Stimulated activated CD4-positive, alpha-beta T cell treated with anti-CD3 and anti-CD28 coated beads, Interleukin-1b, Interleukin-23, amount 100 ng/mL, for 24 hours (primary cell): ENCODE data around the gene SPAST.
"Not testable (repeated sequence)": the region's sequence is repeated elsewhere in the genome, so short reads cannot be mapped to it uniquely, and the experiment has no call there.

Experiments used
- DNase-seq, 4 experiments: peaks; one replicate each; pipeline ENCODE4 v3.0.0-alpha.2; 2020; ENCODE audit warnings: low read depth in 4 of 4, low spot score in 1 of 4

Gene SPAST

DNA sequence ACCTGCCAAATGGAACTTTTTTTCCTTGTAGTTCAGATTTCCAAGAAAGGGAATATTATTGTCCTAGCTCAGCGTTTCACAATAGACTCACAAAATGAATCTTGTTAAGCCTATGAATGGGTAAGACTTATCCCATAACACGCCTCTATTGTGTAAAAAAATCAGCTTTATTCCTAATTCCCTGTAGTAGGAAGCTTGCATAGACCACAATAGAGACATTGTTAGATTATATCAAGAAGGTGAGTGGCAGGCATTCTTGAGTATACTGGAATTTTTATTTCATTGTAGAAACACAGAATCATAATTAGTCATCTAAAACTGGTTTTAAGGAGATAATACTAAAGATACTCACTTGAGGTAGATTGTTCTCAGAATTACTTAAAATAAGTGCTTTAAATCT lies 55.8 kb downstream of the SPAST start:
- no peak for DNase-seq

DNA sequence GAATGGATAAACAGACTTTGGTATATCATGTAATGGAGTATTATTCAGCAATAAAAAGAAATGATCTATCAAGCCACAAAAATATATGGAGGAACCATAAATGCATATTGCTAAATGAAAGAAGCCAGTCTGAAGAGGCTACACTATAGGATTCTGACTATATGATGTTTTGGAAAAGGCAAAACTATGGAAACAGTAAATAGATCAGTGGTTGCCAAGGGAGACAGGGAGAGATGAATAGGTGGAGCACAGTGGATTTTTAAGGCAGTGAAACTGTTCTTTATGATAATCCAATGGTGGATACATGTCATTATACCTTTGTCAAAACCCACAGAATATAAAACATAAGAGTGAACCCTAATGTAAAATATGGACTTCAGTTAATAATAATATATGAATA lies 61.3 kb downstream of the SPAST start:
- DNase-seq = no peak

DNA sequence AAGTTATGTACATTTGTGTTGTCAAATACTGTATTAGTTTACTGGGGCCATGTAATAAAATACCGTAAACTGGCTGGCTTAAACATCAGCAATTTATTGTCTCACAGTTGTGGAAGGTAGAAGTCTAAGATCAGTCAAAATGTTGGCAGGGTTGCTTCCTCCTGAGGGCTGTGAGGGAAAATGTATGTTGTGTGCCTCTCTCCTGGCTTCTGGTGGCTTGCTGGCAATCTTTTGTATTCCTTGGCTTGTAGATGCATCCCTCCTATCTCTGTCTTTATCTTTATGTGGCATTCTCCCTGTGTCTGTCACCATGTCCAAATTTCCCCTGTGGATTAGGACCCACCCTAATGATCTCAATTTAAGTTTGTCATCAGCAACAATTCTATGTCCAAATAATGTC lies 65.3 kb downstream of the SPAST start:
- no peak for DNase-seq

DNA sequence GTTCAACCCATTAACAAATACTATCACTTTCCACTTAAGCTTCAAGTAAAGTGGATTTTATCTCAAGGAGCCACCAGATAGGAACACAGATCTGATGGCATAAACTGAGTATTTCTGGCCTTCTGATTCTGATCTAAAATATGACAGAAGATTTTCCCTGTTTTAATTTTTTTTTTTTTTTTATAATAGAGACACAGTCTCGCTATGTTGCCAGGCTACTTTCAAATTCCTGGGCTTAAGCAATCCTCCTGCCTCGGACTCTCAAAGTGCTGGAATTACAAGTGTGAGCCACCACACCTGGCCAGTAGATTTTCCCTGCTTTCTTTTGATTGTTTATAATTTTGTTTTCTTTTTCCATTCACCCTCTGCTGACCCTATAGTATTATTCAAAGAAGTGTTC lies 65.7 kb downstream of the SPAST start:
- no peak for DNase-seq

DNA sequence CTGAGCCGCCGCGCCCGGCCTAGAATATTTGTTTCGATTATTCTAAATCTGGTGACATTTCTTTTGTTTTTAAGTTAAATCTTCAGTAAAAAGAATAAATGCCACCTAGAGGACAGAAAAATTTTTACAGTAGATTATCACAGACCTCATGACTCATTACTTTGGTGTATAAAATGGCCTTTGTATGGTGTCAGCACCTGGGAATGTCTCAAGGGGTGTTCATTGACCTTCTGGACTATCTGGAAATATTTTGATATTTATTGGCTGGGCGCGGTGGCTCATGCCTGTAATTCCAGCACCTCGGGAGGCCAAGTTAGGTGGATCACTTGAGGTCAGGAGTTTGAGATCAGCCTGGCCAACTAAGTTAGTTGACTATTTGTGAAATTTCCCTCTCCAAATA lies 72.1 kb downstream of the SPAST start:
- DNase-seq = no peak

DNA sequence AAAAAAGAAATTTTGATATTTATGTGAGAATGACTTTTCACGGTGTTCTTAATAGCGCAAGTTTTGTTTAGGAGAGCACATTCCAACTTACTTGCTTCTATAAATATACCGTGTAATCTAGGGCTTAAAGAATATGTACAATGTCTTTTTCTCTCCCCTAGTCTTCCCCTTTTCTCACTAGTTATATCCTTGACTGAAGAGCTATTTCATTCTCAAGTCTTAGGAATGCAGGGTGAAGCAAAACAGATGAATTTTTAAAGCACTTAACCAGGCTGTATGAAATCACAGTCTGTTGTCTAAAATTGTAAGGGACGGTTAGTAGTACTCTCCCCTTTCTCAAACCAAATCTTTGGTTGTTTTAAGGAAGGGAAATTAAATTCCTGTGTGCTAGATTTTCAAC lies 72.7 kb downstream of the SPAST start:
- DNase-seq = no peak

DNA sequence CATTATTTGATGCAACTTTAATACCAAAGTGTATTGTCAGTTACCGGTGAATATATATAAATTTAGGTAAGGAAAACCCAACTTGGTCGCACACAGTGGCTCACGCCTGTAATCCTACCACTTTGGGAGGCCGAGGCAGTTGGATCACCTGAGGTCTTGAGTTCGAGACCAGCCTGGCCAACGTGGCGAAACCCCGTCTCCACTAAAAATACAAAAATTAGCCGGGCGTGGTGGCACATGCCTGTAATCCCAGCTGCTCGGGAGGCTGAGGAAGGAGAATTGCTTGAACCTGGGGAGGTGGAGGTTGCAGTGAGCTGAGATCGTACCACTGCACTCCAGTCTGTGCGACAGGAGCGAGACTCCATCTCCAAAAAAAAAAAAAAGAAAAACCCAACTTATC lies 88.2 kb downstream of the SPAST start:
- not testable (repeated sequence) for DNase-seq

DNA sequence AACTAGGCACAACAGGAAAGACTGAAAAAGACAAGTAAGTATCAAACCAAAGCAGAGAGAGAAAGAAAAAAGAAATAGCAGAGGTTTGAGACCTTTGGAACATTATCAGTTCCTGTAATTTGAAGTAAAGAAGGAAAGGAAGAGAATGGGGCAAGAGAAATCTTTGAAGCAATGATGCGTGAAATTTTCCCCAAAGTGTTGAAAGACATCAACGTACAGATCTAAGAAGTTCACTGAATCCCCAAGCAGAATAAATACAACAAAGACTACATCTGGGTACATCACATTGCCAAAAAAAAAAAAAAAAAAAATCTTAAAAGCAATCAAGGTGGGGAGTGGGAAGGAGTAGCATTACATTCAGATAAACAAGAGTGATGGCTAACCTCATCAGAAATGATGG lies 96.3 kb downstream of the SPAST start:
- no peak for DNase-seq

DNA sequence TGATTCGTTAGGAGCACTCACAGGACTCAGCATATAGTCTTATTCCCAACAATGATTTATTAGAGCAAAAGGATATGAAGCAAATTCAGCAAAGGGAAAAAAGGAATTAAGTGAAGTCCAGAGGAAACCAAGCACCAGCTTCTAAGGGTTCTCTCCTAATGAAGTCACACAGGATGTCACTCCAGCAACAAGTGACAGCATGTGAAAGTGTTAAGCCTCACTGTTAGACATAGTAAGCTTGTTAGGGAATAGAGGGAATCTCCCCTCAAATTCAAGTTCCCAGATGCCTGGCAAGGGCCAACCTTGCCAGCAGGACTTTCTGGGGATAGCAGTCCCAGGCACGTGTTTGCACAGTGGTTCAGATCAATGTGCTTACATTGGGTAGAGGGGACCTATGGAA lies 97.9 kb downstream of the SPAST start:
- DNase-seq = no peak

DNA sequence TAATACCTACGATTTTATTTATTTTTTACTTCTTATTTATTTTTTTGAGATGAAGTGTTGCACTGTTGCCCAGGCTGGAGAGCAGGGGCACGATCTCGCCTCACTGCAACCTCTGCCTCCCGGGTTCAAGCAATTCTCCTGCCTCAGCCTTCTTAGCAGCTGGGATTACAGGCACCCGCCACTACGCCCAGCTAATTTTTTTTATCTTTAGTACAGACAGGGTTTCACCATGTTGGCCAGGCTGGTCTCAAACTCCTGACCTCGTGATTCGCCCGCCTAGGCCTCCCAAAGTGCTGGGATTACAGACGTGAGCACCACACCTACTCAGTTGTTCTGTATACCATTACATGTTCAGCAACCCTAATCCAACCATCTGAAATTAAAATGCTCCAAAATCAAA lies 100.9 kb downstream of the SPAST start:
- DNase-seq = not testable (repeated sequence)

DNA sequence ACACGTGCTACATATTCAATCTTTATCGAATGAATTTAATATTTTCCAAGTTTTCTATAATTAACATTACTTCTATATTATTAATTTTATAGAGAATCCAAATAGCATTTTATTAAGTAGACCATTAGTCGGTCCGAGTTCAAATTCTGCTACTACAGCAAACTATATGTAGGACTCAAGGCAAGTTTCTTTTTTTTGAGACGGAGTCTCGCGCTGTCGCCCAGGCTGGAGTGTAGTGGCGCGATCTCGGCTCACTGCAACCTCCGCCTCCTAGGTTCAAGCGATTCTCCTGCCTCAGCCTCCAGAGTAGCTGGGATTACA lies 101.6 kb downstream of the SPAST start:
- not testable (repeated sequence) for DNase-seq

DNA sequence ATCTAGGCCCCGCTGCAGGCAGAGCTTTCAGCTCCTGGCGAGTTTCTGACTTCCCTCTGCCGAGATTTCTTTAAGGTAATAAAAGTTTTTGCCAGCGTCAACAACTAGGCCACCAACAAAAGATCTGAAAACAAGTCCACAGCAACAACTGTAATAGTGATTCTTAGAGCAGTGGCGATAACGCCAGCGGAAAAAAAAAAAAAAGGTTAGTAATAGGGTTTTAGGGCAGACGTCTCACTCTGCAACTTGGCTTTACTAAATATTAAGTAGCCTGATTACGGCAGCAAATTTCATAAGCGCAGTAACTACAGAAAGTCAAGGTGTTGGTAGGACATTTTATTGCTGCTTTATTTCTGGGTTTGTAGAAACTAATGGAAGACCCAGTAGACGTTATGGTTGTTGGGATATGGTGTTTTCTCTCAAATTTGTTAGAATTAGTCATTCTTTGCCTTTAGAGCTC lies 102.8 kb downstream of the SPAST start:
- DNase-seq = no peak

DNA sequence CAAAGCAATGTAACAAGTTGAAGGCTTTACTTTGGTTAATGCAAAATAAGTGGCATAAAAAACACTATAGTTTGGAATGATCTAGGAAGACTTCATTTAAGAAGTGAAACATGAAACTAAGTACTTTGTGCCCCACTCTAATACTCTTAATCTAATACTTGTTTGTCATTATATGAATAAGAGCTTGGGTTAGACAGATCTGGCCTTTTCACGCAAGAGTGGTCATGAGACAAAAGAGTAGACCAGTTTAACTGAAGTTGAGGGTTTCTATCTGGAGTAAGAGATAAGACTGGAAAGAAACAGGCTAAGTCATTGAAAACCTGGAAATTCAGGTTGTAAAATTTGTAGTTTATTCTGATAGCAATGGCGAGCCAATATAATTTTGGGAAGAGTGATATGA lies 105.2 kb downstream of the SPAST start:
- no peak for DNase-seq

DNA sequence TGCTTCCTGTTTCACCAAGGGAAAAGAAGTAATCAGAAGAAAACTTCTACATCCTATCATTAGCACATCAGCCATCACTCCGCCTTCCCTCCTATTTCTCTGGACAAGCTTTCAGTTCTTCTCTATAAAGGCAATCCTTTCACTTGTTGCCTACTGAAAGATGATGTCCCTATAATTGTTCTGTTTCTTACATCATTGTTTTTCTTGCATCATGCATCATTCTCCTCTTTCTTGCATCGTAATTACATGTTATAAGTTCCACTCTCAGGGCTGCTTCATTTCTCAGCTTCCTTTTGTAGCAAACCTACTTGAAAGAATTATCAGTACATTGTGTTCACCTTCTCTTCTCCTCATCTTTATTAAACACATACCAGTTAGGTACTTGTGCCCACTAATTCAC lies 109.5 kb downstream of the SPAST start:
- no peak for DNase-seq

DNA sequence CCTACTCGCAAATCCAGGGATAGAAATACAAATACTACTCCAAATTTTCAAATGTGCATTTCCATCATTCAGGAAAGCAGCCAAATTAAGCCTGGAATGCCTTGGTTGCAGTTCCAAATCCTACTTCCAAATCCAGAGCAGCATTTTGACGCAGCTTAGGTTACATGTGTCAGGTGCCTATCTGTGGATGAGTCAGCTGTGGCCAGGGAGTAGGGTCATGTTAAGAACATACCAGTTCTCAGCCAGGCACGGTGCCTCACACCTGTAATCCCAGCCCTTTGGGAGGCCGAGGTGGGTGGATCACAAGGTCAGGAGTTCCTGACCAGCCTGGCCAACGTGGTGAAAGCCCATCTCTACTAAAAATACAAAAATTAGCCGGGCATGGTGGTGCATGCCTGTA lies 119.3 kb downstream of the SPAST start:
- no peak for DNase-seq

DNA sequence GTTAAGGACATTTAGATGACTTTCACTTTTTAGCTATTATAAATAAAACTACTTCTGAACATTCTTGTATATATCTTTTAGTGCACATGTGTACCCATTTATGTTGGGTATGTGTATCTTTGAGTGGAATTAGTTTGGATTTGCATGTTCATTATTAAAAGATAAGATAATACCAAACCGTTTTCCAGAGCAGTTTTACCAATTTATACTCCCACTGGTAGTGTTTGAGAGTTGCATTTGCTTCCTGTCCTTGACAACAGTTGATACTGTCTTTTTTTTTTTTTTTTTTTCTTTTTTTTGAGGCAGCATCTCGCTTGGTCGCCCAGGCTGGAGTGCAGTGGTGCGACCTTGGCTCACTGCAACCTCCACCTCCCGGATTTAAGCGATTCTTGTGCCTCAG lies 125.7 kb downstream of the SPAST start:
- DNase-seq = no peak

DNA sequence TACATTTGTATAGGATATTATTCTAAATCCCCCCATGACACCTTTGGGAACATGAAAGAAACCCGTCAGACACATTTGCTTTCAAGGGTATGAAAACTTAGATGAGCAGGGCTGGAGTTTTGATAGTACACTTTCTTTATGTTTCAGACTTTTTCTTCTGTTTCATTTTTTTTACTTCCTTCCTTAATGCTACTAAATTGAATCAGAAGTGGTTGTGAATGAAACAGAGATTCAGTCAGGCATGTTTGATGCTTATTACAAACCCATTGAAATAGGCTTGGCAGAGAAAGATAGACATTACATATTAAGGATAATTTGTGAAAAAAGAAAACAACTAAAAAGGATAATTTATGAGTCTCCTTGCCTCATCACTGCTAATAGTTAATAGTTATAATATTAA lies 129.1 kb downstream of the SPAST start:
- no peak for DNase-seq

DNA sequence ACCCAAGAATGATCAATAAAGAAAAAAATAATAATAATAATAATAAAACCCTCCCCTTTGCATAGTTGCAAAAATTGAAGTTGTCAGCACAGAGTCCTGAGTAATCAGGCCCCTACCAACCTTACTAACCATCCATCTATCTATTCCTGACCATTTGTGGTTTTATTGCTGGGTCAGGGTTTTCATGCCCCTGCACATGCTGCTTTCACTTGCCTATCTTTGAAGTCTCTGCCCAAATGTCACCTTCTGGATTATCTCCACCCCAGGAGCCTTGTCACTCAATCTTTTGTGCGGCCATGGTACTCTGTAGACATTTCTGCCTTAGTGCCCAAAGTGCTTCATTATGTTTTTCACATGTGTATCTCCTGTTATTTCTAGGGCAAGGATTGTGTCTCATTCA lies 137.5 kb downstream of the SPAST start:
- no peak for DNase-seq

DNA sequence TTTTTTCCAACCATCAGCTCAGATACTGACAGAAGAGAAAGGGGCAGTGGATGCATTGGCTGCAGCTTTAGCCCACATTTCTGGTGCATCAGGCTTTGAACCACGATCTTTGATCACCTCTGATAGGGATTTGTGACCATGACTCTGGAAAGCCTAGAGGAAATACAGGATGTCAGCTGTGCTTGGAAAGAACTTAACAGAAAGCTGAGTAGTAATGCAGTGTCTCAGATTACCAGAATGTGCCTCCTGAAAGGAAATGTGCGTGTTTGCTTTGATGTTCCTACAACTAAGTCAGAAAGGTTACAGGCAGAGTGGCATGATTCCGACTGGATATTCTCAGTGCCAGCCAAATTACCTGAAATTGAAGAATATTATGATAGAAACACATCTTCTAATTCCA lies 140.1 kb downstream of the SPAST start:
- not testable (repeated sequence) for DNase-seq
